ENCODE results near the gene TTC22. TPM values are rescaled to one million over a fixed set of nuclear protein-coding genes. Genes with fewer than 3 reads are reported as not detected.

Gene TTC22
- total RNA-seq, 1 experiment from 2014 or later: 0.63 TPM

GRCh38 chr1:54768093-54768492 is 33.0 kb downstream of the TTC22 start (continued):
- TF ChIP-seq FOXP1 (CRISPR knock-in tag; IDR thresholded peaks at IDR 0.05; ENCODE audit: borderline replicate concordance) (no peak), TEAD1 (CRISPR knock-in tag; IDR thresholded peaks at IDR 0.05) (no peak), ZMAT4 (CRISPR knock-in tag; IDR thresholded peaks at IDR 0.05) (no peak), EMX1 (CRISPR knock-in tag; IDR thresholded peaks at IDR 0.05) (no peak), ZNF219 (CRISPR knock-in tag; IDR thresholded peaks at IDR 0.05; ENCODE audit: borderline replicate concordance) (no peak), ZNF263 (CRISPR knock-in tag; IDR thresholded peaks at IDR 0.05; ENCODE audit: low read depth) (no peak), MXD4 (CRISPR knock-in tag; IDR thresholded peaks at IDR 0.05; ENCODE audit: borderline replicate concordance) (no peak), SMAD3 (CRISPR knock-in tag; IDR thresholded peaks at IDR 0.05; ENCODE audit: borderline replicate concordance) (no peak), ZNF232 (CRISPR knock-in tag; IDR thresholded peaks at IDR 0.05) (no peak), GABPB1 (CRISPR knock-in tag; IDR thresholded peaks at IDR 0.05) (no peak)
- TF ChIP-seq, protein P1, sequence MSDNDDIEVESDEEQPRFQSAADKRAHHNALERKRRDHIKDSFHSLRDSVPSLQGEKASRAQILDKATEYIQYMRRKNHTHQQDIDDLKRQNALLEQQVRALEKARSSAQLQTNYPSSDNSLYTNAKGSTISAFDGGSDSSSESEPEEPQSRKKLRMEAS (CRISPR knock-in tag; IDR thresholded peaks at IDR 0.05): no peak
- TF ChIP-seq, protein P2, sequence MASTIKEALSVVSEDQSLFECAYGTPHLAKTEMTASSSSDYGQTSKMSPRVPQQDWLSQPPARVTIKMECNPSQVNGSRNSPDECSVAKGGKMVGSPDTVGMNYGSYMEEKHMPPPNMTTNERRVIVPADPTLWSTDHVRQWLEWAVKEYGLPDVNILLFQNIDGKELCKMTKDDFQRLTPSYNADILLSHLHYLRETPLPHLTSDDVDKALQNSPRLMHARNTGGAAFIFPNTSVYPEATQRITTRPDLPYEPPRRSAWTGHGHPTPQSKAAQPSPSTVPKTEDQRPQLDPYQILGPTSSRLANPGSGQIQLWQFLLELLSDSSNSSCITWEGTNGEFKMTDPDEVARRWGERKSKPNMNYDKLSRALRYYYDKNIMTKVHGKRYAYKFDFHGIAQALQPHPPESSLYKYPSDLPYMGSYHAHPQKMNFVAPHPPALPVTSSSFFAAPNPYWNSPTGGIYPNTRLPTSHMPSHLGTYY (CRISPR knock-in tag; IDR thresholded peaks at IDR 0.05): no peak

GRCh38 chr1:54767526-54767925 is 33.6 kb downstream of the TTC22 start:
- DNase-seq (ENCODE audit: low spot score) (no peak), ATAC-seq (no peak)
- POLR2A ChIA-PET: no interaction called here
- Mint-ChIP-seq H3K4me1 (peaks cover 19% of the 10 kb centered on the region), H3K27me3 (ENCODE audit: low read depth) (no peaks in the 10 kb centered on the region; the same call in 1 of the 2 replicates), H3K36me3 (no peaks in the 10 kb centered on the region), H3K27ac (no peak overlapping the region), H3K4me3 (no peak overlapping the region), H3K9me3 (no peaks in the 10 kb centered on the region)
- no peak for TF ChIP-seq CREM (CRISPR knock-in tag; IDR thresholded peaks at IDR 0.05)
- TF ChIP-seq MYBL2 (CRISPR knock-in tag; IDR thresholded peaks at IDR 0.05): no peak
- TF ChIP-seq, protein P3, sequence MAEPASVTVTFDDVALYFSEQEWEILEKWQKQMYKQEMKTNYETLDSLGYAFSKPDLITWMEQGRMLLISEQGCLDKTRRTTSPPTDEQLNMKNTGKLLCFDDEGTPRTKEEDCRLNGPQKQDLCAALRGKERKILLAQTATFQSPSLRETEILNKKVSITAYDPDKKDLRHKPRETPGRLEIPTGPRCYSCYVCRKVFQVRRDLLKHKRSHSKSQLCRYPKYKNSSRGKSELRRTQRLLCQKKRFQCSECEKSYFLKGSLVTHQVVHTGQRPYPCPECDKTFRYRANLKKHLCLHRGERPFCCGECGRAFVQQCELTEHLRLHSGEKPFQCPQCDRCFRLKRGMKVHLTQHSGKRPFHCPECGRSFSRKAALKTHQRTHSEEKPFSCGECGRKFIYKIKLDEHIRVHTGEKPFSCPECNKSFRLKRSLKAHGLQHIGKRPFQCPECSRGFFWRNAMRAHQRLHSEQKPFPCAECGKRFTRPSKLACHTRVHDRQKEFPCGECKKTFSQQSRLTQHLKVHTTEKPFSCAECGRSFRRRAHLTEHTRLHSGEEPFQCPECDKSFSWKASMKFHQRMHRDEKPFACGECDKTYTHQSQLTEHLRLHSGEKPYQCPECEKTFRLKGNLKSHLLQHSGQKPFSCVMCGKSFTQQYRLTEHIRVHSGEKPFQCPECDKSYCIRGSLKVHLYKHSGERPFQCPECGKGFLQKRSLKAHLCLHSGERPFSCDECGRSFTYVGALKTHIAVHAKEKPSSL (CRISPR knock-in tag; conservative IDR thresholded peaks at IDR 0.05): no peak
- CTCF ChIA-PET: interaction anchor here (1.0 to 2.0 kb wide), 5 partner anchors 16 to 34 kb away, joined by 4 to 8 read pairs (median 5); no protein-coding TSS in a partner anchor

- TF ChIP-seq ELF4 (CRISPR knock-in tag; IDR thresholded peaks at IDR 0.05; ENCODE audit: low read depth): no peak
- TF ChIP-seq CREM (CRISPR knock-in tag; IDR thresholded peaks at IDR 0.05): no peak
- TF ChIP-seq, protein P1 (CRISPR knock-in tag; IDR thresholded peaks at IDR 0.05): no peak
- TF ChIP-seq NFE2L1 (CRISPR knock-in tag; IDR thresholded peaks at IDR 0.05): no peak
- TF ChIP-seq, protein P3 (CRISPR knock-in tag; conservative IDR thresholded peaks at IDR 0.05): no peak
- TF ChIP-seq, protein P4, sequence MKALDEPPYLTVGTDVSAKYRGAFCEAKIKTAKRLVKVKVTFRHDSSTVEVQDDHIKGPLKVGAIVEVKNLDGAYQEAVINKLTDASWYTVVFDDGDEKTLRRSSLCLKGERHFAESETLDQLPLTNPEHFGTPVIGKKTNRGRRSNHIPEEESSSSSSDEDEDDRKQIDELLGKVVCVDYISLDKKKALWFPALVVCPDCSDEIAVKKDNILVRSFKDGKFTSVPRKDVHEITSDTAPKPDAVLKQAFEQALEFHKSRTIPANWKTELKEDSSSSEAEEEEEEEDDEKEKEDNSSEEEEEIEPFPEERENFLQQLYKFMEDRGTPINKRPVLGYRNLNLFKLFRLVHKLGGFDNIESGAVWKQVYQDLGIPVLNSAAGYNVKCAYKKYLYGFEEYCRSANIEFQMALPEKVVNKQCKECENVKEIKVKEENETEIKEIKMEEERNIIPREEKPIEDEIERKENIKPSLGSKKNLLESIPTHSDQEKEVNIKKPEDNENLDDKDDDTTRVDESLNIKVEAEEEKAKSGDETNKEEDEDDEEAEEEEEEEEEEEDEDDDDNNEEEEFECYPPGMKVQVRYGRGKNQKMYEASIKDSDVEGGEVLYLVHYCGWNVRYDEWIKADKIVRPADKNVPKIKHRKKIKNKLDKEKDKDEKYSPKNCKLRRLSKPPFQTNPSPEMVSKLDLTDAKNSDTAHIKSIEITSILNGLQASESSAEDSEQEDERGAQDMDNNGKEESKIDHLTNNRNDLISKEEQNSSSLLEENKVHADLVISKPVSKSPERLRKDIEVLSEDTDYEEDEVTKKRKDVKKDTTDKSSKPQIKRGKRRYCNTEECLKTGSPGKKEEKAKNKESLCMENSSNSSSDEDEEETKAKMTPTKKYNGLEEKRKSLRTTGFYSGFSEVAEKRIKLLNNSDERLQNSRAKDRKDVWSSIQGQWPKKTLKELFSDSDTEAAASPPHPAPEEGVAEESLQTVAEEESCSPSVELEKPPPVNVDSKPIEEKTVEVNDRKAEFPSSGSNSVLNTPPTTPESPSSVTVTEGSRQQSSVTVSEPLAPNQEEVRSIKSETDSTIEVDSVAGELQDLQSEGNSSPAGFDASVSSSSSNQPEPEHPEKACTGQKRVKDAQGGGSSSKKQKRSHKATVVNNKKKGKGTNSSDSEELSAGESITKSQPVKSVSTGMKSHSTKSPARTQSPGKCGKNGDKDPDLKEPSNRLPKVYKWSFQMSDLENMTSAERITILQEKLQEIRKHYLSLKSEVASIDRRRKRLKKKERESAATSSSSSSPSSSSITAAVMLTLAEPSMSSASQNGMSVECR (CRISPR knock-in tag; IDR thresholded peaks at IDR 0.05; ENCODE audit: borderline replicate concordance): no peak
- TF ChIP-seq EMX1 (CRISPR knock-in tag; IDR thresholded peaks at IDR 0.05): no peak
- CTCF ChIA-PET: interaction anchor here (1.1 to 2.0 kb wide), 4 partner anchors 23 to 34 kb away, joined by 4 to 8 read pairs (median 6); partner anchors contain the start of gene TTC22
- Mint-ChIP-seq H3K9me3 (no peaks in the 10 kb centered on the region), H3K27me3 (ENCODE audit: low read depth) (no peaks in the 10 kb centered on the region; the same call in 1 of the 2 replicates), H3K4me3 (no peak overlapping the region), H3K36me3 (no peaks in the 10 kb centered on the region), H3K4me1 (peaks cover 19% of the 10 kb centered on the region), H3K27ac (no peak overlapping the region)
- no peak for DNase-seq (ENCODE audit: low spot score)
- no peak for ATAC-seq
- POLR2A ChIA-PET: no interaction called here
Measured at GRCh38 chr1:54766726-54767125, 34.4 kb downstream of the TTC22 start.
